Activated T-cell treated with anti-CD3 and anti-CD28 coated beads, Interleukin-2, amount 50 U/mL, for 4 hours (primary cell): Measurements from ENCODE around the gene SLC14A1. TPM values are rescaled to one million over a fixed set of nuclear protein-coding genes. Genes with fewer than 3 reads are reported as not detected.
"Not testable (repeated sequence)": the region's sequence is repeated elsewhere in the genome, so short reads cannot be mapped to it uniquely, and the experiment has no call there.

Source experiments
- ATAC-seq, 2 donors: fragments of 200-7000 bp; cut with Tn5 transposase; one replicate each; pipeline ENCODE4 v1.10.0; 2021
- DNase-seq: peaks from one replicate; pipeline ENCODE4 v3.0.0-alpha.2; 2020
- H3K27me3 Mint-ChIP-seq: one replicate; pipeline ENCODE4 v1.8.0; 2021; ENCODE audit warnings: low read depth, mixed read lengths
- H3K36me3 Mint-ChIP-seq: one replicate; pipeline ENCODE4 v1.8.0; 2022; ENCODE audit warnings: mixed read lengths; ENCODE audit not compliant: insufficient read depth
- H3K4me1 Mint-ChIP-seq: one replicate; pipeline ENCODE4 v1.8.0; 2021; ENCODE audit warnings: low read depth, mixed read lengths
- H3K4me3 Mint-ChIP-seq: one replicate; pipeline ENCODE4 v1.8.0; 2021; ENCODE audit warnings: mild to moderate bottlenecking, moderate library complexity, mixed read lengths
- H3K9me3 Mint-ChIP-seq: one replicate; pipeline ENCODE4 v1.8.0; 2021; ENCODE audit warnings: mixed read lengths
- total RNA-seq, 3 donors: library from RNA; stranded (reverse); gene quantifications; one replicate each; pipeline ENCODE4 v1.2.1, GENCODE V29; 2021

SLC14A1 gene
- total RNA-seq, 3 donors from 2014 or later: 0.24 TPM; not detected in 2

DNA sequence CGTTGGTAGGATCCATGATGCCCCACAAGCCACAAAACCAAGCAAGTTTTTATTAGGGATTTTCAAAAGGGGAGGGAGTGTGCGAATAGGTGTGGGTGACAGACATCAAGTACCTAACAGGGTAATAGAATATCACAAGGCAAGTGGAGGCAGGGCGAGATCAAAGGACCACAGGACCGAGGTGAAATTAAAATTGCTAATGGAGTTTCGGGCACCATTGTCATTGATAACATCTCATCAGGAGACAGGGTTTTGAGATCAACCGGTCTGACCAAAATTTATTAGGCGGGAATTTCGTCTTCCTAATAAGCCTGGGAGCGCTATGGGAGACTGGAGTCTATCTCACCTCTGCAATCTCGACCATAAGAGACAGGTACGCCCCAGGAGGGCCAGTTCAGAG, 33.7 kb downstream of the SLC14A1 start:
- not testable (repeated sequence) for H3K4me3 Mint-ChIP-seq, DNase-seq, H3K4me1 Mint-ChIP-seq, H3K9me3 Mint-ChIP-seq, H3K36me3 Mint-ChIP-seq, ATAC-seq
- peaks cover 32% of the 10 kb centered on the region for H3K27me3 Mint-ChIP-seq

DNA sequence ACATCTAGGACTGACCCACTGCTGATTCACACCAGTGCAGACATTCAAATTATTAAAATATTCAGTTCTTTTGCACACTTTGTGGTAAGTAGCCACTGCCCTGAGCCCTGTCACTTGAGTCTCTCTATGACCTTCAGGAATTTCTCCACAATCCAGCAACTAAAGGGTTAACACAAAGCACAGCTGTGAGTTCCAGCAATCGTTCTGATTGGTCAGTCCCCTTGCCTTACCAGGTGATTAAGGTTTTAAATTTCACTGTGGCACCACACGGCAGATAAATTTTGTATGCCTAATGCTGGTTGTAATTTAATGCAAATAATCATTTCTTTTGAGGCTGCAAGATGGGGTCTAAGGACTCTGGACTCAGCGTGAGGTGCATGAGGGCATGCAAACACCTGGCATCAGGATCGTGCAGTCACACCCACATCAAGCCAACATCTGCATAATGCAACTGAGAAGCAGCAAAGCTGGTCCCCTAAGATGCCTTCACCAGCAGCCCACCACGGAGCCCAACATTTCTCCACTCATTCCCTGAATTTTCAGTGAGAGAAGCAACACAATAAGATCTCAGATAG, 36.6 kb downstream of the SLC14A1 start:
- H3K9me3 Mint-ChIP-seq: no peaks in the 10 kb centered on the region
- DNase-seq (no peak), ATAC-seq (no peak)
- H3K4me1 Mint-ChIP-seq: no peaks in the 10 kb centered on the region
- H3K27me3 Mint-ChIP-seq: peaks cover 16% of the 10 kb centered on the region
- no peaks in the 10 kb centered on the region for H3K36me3 Mint-ChIP-seq
- H3K4me3 Mint-ChIP-seq: no peak overlapping the region

DNA sequence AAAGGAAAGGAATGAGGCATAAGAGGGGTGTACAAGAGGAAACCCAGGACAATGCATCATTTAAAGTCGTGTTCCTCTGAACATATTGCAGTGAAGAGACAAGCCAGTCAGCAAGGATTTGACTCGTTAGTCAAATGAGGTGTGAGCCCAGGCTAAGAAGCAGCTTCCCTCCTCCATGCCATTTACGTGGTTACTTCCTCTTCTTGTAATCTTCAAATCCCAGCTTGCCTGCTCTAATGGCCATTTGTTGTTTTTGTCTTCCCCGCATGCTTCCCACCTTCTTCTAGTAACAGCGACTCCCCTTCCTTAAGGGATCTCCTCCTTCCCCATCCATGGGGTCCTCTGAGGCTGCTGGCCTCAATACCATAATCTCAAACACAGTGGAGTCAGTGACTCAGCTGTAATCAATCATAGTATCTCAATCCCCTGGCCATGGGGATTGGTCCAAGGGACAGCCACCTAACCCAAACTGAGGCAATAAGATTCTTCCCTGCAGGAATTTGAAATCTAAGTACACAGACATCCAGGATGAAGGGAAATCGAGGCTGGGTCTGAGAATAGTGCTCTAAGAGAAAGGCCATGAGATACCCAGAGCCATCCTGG, 37.6 kb downstream of the SLC14A1 start:
- ATAC-seq (no peak), DNase-seq (no peak)
- Mint-ChIP-seq H3K4me1 (no peaks in the 10 kb centered on the region), H3K36me3 (no peaks in the 10 kb centered on the region), H3K27me3 (peaks cover 10% of the 10 kb centered on the region), H3K4me3 (no peak overlapping the region), H3K9me3 (no peaks in the 10 kb centered on the region)

DNA sequence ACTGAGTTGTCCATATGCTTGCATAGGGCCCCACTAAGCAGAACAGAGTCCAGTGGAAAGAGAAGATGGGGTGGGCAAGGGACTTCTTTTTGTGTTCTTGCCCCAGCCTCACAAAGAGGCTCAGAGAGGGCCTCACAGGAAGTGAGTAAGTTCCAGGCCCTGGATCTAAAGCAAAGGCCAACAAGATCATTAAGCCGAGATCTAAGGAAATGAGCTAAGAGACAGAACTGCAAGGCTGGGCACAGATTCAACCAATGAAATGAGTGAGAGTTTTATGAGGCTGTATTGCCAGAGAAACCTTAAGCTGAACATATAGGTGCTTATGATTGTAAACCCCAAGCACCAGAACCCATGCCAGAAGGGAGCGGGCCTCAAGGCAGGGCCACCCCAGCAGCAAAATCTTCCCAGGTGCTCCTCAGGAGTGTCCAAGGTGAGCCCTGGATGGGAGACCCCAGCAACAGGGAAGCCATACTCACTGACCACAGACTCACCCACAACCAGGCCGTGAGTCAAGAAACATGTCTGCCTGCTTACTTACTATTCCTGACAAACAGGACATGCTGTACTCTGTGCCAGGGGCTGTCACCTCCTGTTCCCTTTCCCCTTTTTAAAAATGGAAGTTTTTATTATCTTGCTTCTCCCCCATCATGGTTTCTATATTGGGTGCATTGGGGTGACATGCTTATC, 40.2 kb downstream of the SLC14A1 start:
- Mint-ChIP-seq H3K4me3 (no peak overlapping the region), H3K4me1 (no peaks in the 10 kb centered on the region), H3K9me3 (no peaks in the 10 kb centered on the region), H3K27me3 (peaks cover 9% of the 10 kb centered on the region), H3K36me3 (no peaks in the 10 kb centered on the region)
- ATAC-seq (no peak), DNase-seq (no peak)

DNA sequence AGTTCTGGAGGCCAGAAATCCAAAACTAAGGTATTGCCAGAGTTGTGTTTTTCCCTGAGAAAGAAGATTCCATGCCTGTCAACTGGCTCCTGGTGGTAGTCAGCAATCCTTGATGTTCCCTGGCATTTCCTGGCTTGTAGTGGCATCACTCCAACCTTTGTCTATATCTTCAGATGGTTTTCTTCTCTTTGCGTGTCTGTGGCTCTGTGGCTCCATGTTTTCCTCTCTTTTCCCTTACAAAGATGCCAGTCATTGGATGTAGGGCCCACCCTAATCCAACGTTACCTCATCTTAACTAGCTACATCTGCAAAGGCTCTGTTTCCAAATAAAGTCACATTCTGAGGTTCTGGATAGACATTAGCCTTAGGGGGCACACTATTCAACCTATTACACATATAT, 41.8 kb downstream of the SLC14A1 start:
- no peak overlapping the region for H3K4me3 Mint-ChIP-seq
- no peaks in the 10 kb centered on the region for H3K36me3 Mint-ChIP-seq
- peaks cover 2% of the 10 kb centered on the region for H3K4me1 Mint-ChIP-seq
- peaks cover 11% of the 10 kb centered on the region for H3K27me3 Mint-ChIP-seq
- no peaks in the 10 kb centered on the region for H3K9me3 Mint-ChIP-seq
- DNase-seq (no peak), ATAC-seq (no peak)

DNA sequence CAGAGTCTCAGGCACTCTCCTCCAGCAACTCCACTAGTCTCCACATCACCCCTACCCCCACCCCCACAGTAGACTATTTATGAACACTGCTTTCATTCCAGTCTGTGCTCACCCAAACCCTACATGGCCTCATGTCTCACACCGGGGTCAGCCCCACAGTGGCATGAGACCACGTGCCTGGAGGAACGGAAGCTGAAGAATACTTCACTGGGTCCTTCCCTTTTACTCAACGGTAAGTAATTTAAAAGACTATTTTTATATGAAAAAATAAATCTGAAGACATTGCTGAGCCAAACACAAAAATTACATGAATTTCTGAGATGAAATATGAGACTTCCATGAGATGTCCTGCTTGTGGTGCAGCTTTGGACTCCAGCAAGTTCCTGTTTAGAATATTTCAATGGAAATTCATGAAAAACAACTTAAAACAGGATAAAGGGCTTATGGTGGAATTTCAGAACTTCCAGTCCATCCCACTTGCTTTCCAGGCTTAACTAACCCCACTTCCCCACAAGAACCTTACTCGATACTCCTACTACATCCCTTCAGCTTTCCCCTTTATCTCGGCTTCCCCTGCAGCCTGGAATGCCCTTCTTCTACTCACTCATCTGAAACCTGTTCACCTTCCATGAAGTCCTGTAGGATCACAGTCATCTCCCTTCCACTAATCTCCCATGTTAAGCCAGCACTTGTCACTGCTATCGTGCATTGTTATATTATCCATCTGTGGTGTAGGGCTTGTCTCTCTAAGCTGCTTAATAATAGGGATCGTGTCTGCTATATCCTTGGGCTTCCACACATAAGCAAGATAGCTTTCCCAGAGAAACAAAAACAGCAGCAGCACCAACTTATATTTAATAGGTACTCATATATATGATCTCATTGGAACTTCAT, 47.9 kb downstream of the SLC14A1 start:
- H3K4me1 Mint-ChIP-seq: peaks cover 29% of the 10 kb centered on the region
- no peaks in the 10 kb centered on the region for H3K9me3 Mint-ChIP-seq
- no peaks in the 10 kb centered on the region for H3K36me3 Mint-ChIP-seq
- H3K4me3 Mint-ChIP-seq: no peak overlapping the region
- ATAC-seq (no peak), DNase-seq (no peak)
- peaks cover 16% of the 10 kb centered on the region for H3K27me3 Mint-ChIP-seq

DNA sequence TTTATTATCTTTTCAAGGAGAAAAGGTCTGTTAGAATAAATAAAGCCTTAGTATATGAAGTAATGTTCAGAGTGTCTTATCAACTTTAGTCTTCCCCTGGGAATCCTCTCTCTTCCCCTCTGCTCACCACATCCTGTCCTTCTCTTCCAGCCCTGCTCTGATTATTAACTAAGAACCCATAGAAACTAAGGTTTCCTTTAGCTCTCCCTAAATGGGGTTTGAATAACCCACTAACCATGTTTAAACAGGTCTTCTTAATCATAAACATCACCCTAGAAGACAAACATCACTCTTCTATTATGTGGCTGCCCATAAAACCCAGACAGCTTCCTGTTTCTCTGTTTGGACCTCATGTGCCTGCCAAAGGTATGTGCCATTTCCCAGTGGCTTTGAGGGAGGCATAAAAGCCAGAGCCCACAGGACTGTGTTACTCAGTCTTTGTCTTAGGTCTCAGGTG, 50.1 kb downstream of the SLC14A1 start:
- Mint-ChIP-seq H3K4me3 (peak overlapping the region; percentile 39), H3K4me1 (peaks cover 29% of the 10 kb centered on the region), H3K36me3 (no peaks in the 10 kb centered on the region), H3K27me3 (peaks cover 10% of the 10 kb centered on the region), H3K9me3 (no peaks in the 10 kb centered on the region)
- no peak for ATAC-seq
- no peak for DNase-seq

DNA sequence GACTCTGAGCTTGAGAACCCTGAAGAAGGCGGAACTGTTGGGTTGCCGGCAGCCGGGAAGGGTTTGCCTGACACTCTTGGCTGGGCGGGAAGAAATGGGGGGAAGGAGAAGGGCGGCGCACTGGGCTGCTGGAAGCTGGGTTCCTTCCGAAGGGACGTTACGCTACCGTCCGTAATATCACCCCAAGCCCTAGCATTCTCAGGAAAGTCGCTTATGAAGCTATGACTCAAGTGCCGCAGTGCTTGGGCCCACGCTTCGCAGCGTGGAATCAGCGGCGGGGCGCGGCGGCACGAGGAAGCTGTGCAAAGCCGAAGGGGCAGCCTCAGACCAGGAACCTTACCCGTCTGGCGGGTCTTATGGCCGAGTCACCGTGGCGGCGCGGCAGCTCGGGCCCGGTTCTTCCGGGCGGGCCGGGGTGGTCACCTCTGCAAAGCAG, 51.3 kb downstream of the SLC14A1 start:
- no peaks in the 10 kb centered on the region for H3K36me3 Mint-ChIP-seq
- H3K4me3 Mint-ChIP-seq: peak overlapping the region; percentile 80
- H3K9me3 Mint-ChIP-seq: no peaks in the 10 kb centered on the region
- H3K27me3 Mint-ChIP-seq: peaks cover 7% of the 10 kb centered on the region
- DNase-seq (peak; percentile 27), ATAC-seq (peak; percentile 98 to 99)
- peaks cover 29% of the 10 kb centered on the region for H3K4me1 Mint-ChIP-seq

DNA sequence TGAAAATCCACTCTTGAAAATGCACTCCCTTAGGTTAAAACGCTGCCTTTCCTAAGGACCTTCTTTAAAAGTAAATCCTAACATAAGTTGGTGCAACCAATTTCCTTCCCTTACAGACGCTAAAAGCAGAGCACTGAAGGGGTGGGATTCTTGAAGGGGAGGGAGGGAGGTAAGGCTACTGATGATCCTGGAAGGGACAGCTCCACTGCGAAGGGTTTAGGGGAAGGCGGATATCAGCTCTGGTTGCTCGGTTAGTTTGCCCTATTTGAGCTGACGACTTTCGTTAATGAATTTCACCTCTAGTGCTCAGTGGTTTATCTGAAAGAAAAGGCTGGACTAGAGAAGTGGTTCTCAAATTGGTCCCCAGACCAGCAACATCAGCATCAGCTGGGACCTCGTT, 51.8 kb downstream of the SLC14A1 start:
- Mint-ChIP-seq H3K4me1 (peaks cover 27% of the 10 kb centered on the region), H3K9me3 (no peaks in the 10 kb centered on the region), H3K4me3 (peak overlapping the region; percentile 80), H3K27me3 (peaks cover 5% of the 10 kb centered on the region), H3K36me3 (no peaks in the 10 kb centered on the region)
- DNase-seq (no peak), ATAC-seq (no peak)

DNA sequence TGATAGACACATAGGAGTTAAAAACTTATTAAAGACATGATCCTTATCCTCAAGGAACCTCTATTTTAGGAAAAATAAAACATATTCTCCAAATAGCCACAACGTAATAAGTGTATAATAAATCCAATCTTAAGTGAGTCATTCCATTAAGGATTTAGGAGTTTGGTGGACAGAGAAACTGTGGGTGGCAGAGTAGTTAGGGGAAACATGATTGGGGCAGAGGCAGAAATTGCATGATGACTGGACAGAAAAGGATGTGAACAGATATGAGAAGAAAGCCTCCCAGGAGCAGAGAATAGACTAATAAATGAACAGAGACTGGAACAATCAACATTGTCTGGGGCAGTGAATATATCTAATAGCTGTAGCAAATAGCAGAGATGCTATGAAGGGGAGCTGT, 53.4 kb downstream of the SLC14A1 start:
- peaks cover 25% of the 10 kb centered on the region for H3K4me1 Mint-ChIP-seq
- DNase-seq (no peak), ATAC-seq (no peak)
- H3K36me3 Mint-ChIP-seq: no peaks in the 10 kb centered on the region
- H3K4me3 Mint-ChIP-seq: no peak overlapping the region
- no peaks in the 10 kb centered on the region for H3K9me3 Mint-ChIP-seq
- peaks cover 5% of the 10 kb centered on the region for H3K27me3 Mint-ChIP-seq

DNA sequence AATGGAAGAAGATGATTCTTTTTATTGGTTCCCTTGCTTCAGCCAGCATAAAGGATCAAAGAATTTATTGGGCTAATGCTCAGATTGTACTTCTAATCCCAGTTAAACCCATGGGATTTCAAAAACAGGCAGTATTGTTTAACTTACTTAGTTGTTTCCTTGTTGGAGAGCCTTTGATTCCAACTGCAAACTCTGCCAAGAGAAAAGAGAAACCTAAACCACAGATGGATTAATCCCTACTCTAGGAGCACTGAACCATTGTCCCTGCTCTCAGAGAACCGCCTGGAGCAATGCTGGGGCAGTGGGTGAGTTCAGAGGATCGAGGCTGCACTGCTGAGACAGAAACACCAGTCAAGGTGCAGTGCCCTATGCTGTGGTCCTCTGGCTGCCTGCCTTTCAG, 56.6 kb downstream of the SLC14A1 start:
- Mint-ChIP-seq H3K27me3 (peaks cover 5% of the 10 kb centered on the region), H3K4me1 (peaks cover 7% of the 10 kb centered on the region), H3K4me3 (no peak overlapping the region), H3K9me3 (no peaks in the 10 kb centered on the region), H3K36me3 (no peaks in the 10 kb centered on the region)
- DNase-seq (no peak), ATAC-seq (no peak)

DNA sequence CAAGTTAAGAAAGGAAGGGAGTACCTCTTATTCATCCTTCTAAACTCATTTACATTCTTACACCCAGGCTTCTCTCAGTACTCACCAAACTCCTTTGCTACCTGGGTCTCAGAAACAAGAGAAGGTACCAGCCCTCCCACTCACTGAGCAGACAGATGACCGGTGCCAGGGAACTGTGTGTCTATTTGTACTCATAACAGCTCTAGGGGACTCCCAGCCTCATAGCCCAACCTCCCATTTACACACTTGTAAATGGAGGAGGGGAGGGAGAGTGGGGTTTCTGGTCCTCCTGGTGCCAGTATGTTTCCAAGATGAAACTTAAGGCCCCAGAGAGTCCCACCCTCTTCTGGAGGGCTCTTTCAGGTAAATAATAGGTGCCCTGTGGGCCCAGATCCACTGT, 58.7 kb downstream of the SLC14A1 start:
- no peak overlapping the region for H3K4me3 Mint-ChIP-seq
- H3K36me3 Mint-ChIP-seq: no peaks in the 10 kb centered on the region
- H3K27me3 Mint-ChIP-seq: peaks cover 1% of the 10 kb centered on the region
- H3K9me3 Mint-ChIP-seq: no peaks in the 10 kb centered on the region
- no peak for DNase-seq
- no peak for ATAC-seq
- H3K4me1 Mint-ChIP-seq: peaks cover 5% of the 10 kb centered on the region

DNA sequence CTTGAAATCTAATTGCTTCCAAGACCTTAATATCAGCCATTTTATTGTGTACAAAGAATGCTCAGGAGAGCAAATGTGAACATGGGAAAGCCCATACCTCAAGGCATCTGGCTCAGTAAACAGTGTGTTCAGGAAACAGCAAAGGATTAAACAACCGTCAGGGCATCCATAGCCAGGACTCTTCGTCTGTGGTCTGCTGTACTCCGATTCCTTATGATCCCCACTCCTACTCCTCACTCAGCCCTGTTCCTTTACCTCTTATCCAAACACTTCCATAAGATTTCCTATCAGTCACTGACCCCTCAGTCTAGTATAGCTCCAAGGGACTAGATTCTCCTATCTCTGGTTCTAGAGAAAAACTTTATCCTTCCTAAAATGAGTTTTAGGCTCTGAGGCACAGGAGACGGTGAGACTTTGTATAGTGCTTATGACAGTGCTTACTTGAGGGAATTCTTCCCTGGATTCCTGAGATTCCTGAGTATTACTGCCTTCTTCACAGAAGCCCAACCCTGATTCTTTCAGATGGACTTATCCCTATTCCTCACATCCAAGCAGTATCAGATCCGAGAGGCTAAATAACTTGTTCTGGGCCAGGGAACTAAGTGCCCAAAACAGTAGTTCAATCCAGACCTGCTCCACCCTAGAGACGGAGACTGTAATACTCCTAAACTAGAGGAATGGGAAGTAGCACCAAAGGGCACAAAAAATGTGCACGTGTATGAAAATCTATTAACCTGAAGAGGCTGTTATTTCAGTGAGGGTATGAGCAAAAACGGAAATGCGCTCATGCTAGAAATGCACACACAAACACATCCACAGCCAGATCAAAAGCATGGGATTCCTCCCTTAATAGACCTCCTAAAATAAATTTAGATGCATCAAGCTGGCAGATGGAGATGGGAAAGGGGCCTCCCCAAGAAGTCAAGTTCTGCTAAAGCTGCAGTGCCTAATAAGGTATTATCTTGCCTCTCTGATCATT, 59.4 kb downstream of the SLC14A1 start:
- Mint-ChIP-seq H3K9me3 (no peaks in the 10 kb centered on the region), H3K36me3 (no peaks in the 10 kb centered on the region), H3K4me1 (peaks cover 5% of the 10 kb centered on the region), H3K4me3 (no peak overlapping the region), H3K27me3 (peaks cover 1% of the 10 kb centered on the region)
- ATAC-seq (no peak), DNase-seq (no peak)
